ENCODE data around the gene PPFIBP1. TPM values are rescaled to one million over a fixed set of nuclear protein-coding genes. Genes with fewer than 3 reads are reported as not detected.

Gene PPFIBP1
- total and polyA plus RNA-seq, 2 of the 8 experiments (the other 6 are each of a cell fraction or from before 2014, with no cell fraction given): 7.7 to 31.3 TPM

DNA sequence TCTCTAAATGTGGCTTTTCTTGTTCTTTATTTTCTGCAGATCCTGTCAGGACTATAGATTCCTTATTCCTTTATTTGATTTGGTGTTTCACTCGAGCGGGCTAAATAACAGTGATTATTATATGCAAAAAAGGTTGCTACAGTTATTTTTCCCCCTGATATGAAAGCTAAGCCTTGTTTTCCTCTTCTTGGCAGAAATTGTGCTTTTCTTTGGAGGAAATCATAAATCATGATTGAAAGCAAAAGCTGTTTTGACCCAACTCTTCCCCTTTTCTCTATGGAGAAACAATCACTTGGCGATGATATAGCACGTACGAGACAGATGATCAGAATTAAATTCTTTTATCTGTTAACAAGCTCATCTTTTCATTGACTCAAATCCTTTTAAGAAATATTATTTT is 31.4 kb downstream of the PPFIBP1 start:
- no peak overlapping the region for H3K23ac ChIP-seq (ENCODE audit: insufficient read length)
- no peak overlapping the region for H3K4me3 ChIP-seq (ENCODE audit: extremely low read depth in 1 of 4, insufficient read depth in 2 of 4, low read depth in 3 of 4, low read length in 4 of 4)
- POLR2A ChIA-PET (ENCODE audit: partially characterized antibody): interaction anchor here (1.2 kb wide), 1 partner anchor 32 kb away, joined by 4 read pairs; the partner anchor contains the start of gene PPFIBP1
- no peak overlapping the region for H3K56ac ChIP-seq (replicated peaks; ENCODE audit: insufficient read length, low read depth, low read length)
- H3K4me1 ChIP-seq (replicated peaks in 1 of 4; ENCODE audit: control insufficient read depth in 3 of 4, insufficient read depth in 4 of 4, low read length in 3 of 4): peaks cover 0 to 9% (median 3%) of the 10 kb centered on the region in 4 experiments; a peak in 3 of 7 replicates
- no peaks in the 10 kb centered on the region for H3K9me3 ChIP-seq (ENCODE audit: insufficient read depth in 2 of 2, low read depth in 1 of 2, low read length in 1 of 2)
- H3K4ac ChIP-seq (replicated peaks; ENCODE audit: insufficient read length, low read depth, low read length): no peak overlapping the region
- no peaks in the 10 kb centered on the region for H3K36me3 ChIP-seq (ENCODE audit: control insufficient read depth in 2 of 4, insufficient read depth in 4 of 4, low read length in 3 of 4)
- H3K79me1 ChIP-seq (ENCODE audit: low read depth, low read length): no peaks in the 10 kb centered on the region; the same call in 1 of the 2 replicates
- H3K79me2 ChIP-seq (ENCODE audit: control insufficient read depth in 1 of 2, insufficient read depth in 2 of 2, low read length in 2 of 2): peaks cover 0 to 7% of the 10 kb centered on the region in 2 experiments; a peak in 1 of 4 replicates
- H3K9ac ChIP-seq (replicated peaks in 1 of 4; ENCODE audit: extremely low read depth in 1 of 4, low read depth in 3 of 4, low read length in 3 of 4): no peak overlapping the region
- H2BK12ac ChIP-seq (ENCODE audit: low read depth, low read length): no peak overlapping the region
- H2BK20ac ChIP-seq (ENCODE audit: low read length): no peak overlapping the region
- FAIRE-seq (no peak), DNase-seq (ENCODE audit: low read depth in 1 of 2, low spot score in 2 of 2) (no peak)
- H4K91ac ChIP-seq (replicated peaks; ENCODE audit: insufficient read length, low read length): no peak overlapping the region
- no peak overlapping the region for H2AFZ ChIP-seq (ENCODE audit: low read length)
- H2BK15ac ChIP-seq (ENCODE audit: low read length): no peak overlapping the region
- no peak overlapping the region for H2BK5ac ChIP-seq (ENCODE audit: low read depth, low read length)
- H2AK5ac ChIP-seq (ENCODE audit: low read depth, low read length): no peak overlapping the region
- no peak overlapping the region for H2BK120ac ChIP-seq (replicated peaks; ENCODE audit: low read depth, low read length)
- H3K23me2 ChIP-seq (ENCODE audit: low read depth, low read length): no peaks in the 10 kb centered on the region
- no peak overlapping the region for H4K5ac ChIP-seq (ENCODE audit: insufficient read length, low read depth, low read length)
- H4K20me1 ChIP-seq (replicated peaks in 1 of 2; ENCODE audit: control insufficient read depth in 1 of 2, insufficient read depth in 2 of 2, low read length in 2 of 2): peaks cover 0 to 2% of the 10 kb centered on the region in 2 experiments
- no peak overlapping the region for H3K27ac ChIP-seq (ENCODE audit: low read depth, low read length)
- H3K27me3 ChIP-seq (replicated peaks in 1 of 4; ENCODE audit: control insufficient read depth in 3 of 4, extremely low read depth in 1 of 4, insufficient read depth in 3 of 4, low read length in 3 of 4): no peaks in the 10 kb centered on the region
- no peak overlapping the region for H3K18ac ChIP-seq (ENCODE audit: extremely low read depth, low read length)
- no peak overlapping the region for H4K8ac ChIP-seq (ENCODE audit: extremely low read depth, insufficient read depth, low read length)
- 89% methylated on average over 5 of the region's 5 CpGs; no CpG with 5 or more reads in 1 of the 2 experiments for whole genome bisulfite sequencing, 2 experiments (ENCODE audit: extremely low coverage in 1 of 2, insufficient coverage in 1 of 2, insufficient read length in 1 of 2, insufficient replicate concordance in 2 of 2, low coverage in 1 of 2, low lambda C conversion rate in 2 of 2, missing lambda C conversion rate in 1 of 2)
- H3K4me2 ChIP-seq (ENCODE audit: insufficient read depth in 1 of 2, low read depth in 2 of 2, low read length in 2 of 2): no peak overlapping the region
- H3K14ac ChIP-seq (ENCODE audit: insufficient read length): no peak overlapping the region
- CTCF ChIA-PET (ENCODE audit: partially characterized antibody): interaction anchor here (0.6 to 2.7 kb wide), 5 partner anchors 8 to 130 kb away, joined by 4 to 9 read pairs (median 4); no protein-coding TSS in a partner anchor
- TF ChIP-seq CHD2 (IDR thresholded peaks at IDR 0.05; ENCODE audit: low read length) (no peak), POLR2A (IDR thresholded peaks at IDR 0.05; ENCODE audit: control extremely low read depth in 1 of 2, low read depth in 2 of 2, low read length in 2 of 2) (no peak), TEAD4 (IDR thresholded peaks at IDR 0.05; ENCODE audit: low read depth, low read length) (no peak), BCL11A (IDR thresholded peaks at IDR 0.05; ENCODE audit: low read depth in 2 of 2, low read length in 2 of 2) (no peak), ZNF274 (IDR thresholded peaks at IDR 0.05; ENCODE audit: borderline replicate concordance, extremely low read depth, low read length) (no peak), KDM4A (IDR thresholded peaks at IDR 0.05; ENCODE audit: low read depth, low read length, severe bottlenecking) (no peak), SP1 (IDR thresholded peaks at IDR 0.05; ENCODE audit: low read depth, low read length) (no peak), SUZ12 (IDR thresholded peaks at IDR 0.05; ENCODE audit: low read length) (no peak), POLR2AphosphoS5 (IDR thresholded peaks at IDR 0.05; ENCODE audit: low read depth, low read length) (no peak), BRCA1 (IDR thresholded peaks at IDR 0.05; ENCODE audit: low read depth, low read length) (no peak), HDAC6 (IDR thresholded peaks at IDR 0.05; ENCODE audit: low read depth, low read length) (no peak)
- TF ChIP-seq, protein P1, sequence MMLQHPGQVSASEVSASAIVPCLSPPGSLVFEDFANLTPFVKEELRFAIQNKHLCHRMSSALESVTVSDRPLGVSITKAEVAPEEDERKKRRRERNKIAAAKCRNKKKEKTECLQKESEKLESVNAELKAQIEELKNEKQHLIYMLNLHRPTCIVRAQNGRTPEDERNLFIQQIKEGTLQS (IDR thresholded peaks at IDR 0.05; ENCODE audit: insufficient read depth, low read depth, low read length): no peak
- TF ChIP-seq, protein P2, sequence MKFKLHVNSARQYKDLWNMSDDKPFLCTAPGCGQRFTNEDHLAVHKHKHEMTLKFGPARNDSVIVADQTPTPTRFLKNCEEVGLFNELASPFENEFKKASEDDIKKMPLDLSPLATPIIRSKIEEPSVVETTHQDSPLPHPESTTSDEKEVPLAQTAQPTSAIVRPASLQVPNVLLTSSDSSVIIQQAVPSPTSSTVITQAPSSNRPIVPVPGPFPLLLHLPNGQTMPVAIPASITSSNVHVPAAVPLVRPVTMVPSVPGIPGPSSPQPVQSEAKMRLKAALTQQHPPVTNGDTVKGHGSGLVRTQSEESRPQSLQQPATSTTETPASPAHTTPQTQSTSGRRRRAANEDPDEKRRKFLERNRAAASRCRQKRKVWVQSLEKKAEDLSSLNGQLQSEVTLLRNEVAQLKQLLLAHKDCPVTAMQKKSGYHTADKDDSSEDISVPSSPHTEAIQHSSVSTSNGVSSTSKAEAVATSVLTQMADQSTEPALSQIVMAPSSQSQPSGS (IDR thresholded peaks at IDR 0.05; ENCODE audit: low read length): no peak

All from H1 (cell line).